HCT116 (cell line): Measurements from ENCODE around the gene LPIN1. TPM values are rescaled to one million over a fixed set of nuclear protein-coding genes. Genes with fewer than 3 reads are reported as not detected.

Source experiments
- ATAC-seq: fragments of 200-7000 bp; cut with Tn5 transposase; 2 replicates; pipeline ENCODE4 v1.9.1; 2020; ENCODE audit warnings: mild to moderate bottlenecking, moderate library complexity
- BruUV-seq: library from RNA; stranded (reverse); fragments of 400-500 nt; replicated peaks from 2 replicates; lab custom pipeline; 2021; lab: Mats Ljungman, UMichigan
- CTCF ChIA-PET: fragments of 300-600 bp; sonication (Branson Sonifier 250); formaldehyde crosslinking; loops from one replicate; lab custom pipeline; 2021; ENCODE audit warnings: antibody characterized with exemption; lab: Charles Lee
- POLR2A ChIA-PET: fragments of 300-600, 350-600 bp; sonication (Branson Sonifier 250); formaldehyde crosslinking; loops from one replicate; lab custom pipeline; 2021; ENCODE audit warnings: antibody characterized with exemption; lab: Charles Lee
- RAD21 ChIA-PET, 2 experiments: fragments of 300-600 bp; sonication (Branson Sonifier 250); formaldehyde crosslinking; loops; one replicate each; lab custom pipeline; 2023; ENCODE audit warnings: low total read pairs in 2 of 2; ENCODE audit not compliant: uncharacterized antibody in 2 of 2, unreplicated experiment in 2 of 2, low non-redundant PET in 1 of 2; lab: Charles Lee
- DNase-seq: peaks from one replicate; pipeline ENCODE4 v3.0.0-alpha.2; 2010; ENCODE audit warnings: low read depth, low spot score
- H2AFZ ChIP-seq: fragments of 200-600 bp; shearing (Covaris generic), sonication (generic); 2 replicates; pipeline ENCODE4 v1.6.1; 2017; ENCODE audit warnings: low read depth, mixed run types, mixed read lengths, antibody characterized with exemption, low read length; ENCODE audit not compliant: poor library complexity, severe bottlenecking
- H3K27ac ChIP-seq: 2 replicates; pipeline ENCODE4 v1.5.1; 2012; ENCODE audit warnings: low read depth, low read length
- H3K27me3 ChIP-seq: fragments of 200-600 bp; sonication (generic); 2 replicates; pipeline ENCODE4 v1.6.1; 2016; ENCODE audit warnings: mixed run types, low read length, mixed read lengths; ENCODE audit not compliant: insufficient read depth
- H3K36me3 ChIP-seq, 2 experiments: fragments of 200-500 bp in 1 of 2; fragments of 200-600 bp in 1 of 2; sonication (Bioruptor generic) in 1 of 2; sonication (generic) in 1 of 2; 2 replicates each; pipeline versions ENCODE4 v1.5.1 to v1.6.1; 2014 to 2016; ENCODE audit warnings: low read length in 2 of 2, inconsistent platforms in 1 of 2, mixed read lengths in 1 of 2, mixed run types in 1 of 2; ENCODE audit not compliant: insufficient read depth in 2 of 2, control insufficient read depth in 1 of 2
- H3K4me1 ChIP-seq, 2 experiments: fragments of 200-600 bp in 1 of 2; sonication (generic) in 1 of 2; 2 replicates each; pipeline versions ENCODE4 v1.5.1 to v1.6.1; 2012 to 2017; ENCODE audit warnings: low read length in 2 of 2, inconsistent platforms in 1 of 2, mild to moderate bottlenecking in 1 of 2, mixed read lengths in 1 of 2, mixed run types in 1 of 2, moderate library complexity in 1 of 2; ENCODE audit not compliant: insufficient read depth in 2 of 2, control insufficient read depth in 1 of 2
- H3K4me2 ChIP-seq: fragments of 200-600 bp; sonication (generic); 2 replicates; pipeline ENCODE4 v1.6.1; 2017; ENCODE audit warnings: mixed run types, low read length, mixed read lengths
- H3K4me3 ChIP-seq, 2 experiments: fragments of 200-600 bp in 1 of 2; sonication (generic) in 1 of 2; replicated peaks in 1 of 2; 2 replicates each; pipeline ENCODE4 v1.5.1; 2011 to 2016; ENCODE audit warnings: low read length in 2 of 2, control low read depth in 1 of 2, low read depth in 1 of 2, mild to moderate bottlenecking in 1 of 2, mixed read lengths in 1 of 2, mixed run types in 1 of 2
- H3K79me2 ChIP-seq: fragments of 200-600 bp; sonication (generic); 2 replicates; pipeline ENCODE4 v1.6.1; 2017; ENCODE audit warnings: mild to moderate bottlenecking, mixed run types, low read length, moderate library complexity, mixed read lengths; ENCODE audit not compliant: insufficient read depth
- H3K9ac ChIP-seq: fragments of 200-600 bp; sonication (generic); 2 replicates; pipeline ENCODE4 v1.6.1; 2016; ENCODE audit warnings: low read length, mixed read lengths
- H3K9me2 ChIP-seq: fragments of 200-600 bp; sonication (generic), shearing (Covaris generic); 2 replicates; pipeline ENCODE4 v1.6.1; 2017; ENCODE audit warnings: mixed run types, mild to moderate bottlenecking, moderate library complexity; ENCODE audit not compliant: insufficient read depth
- H3K9me3 ChIP-seq, 2 experiments: fragments of 200-500 bp in 1 of 2; fragments of 200-600 bp in 1 of 2; sonication (Bioruptor generic) in 1 of 2; sonication (generic) in 1 of 2; 2 replicates each; pipeline ENCODE4 v1.6.1; 2014 to 2017; ENCODE audit warnings: low read length in 2 of 2, mixed read lengths in 2 of 2, inconsistent platforms in 1 of 2, low read depth in 1 of 2, mild to moderate bottlenecking in 1 of 2, mixed run types in 1 of 2, moderate library complexity in 1 of 2; ENCODE audit not compliant: control insufficient read depth in 1 of 2, insufficient read depth in 1 of 2
- H4K20me1 ChIP-seq: fragments of 200-600 bp; sonication (generic), shearing (Covaris generic); 2 replicates; pipeline ENCODE4 v1.6.1; 2017; ENCODE audit warnings: mixed run types, mild to moderate bottlenecking, moderate library complexity; ENCODE audit not compliant: insufficient read depth
- CEBPB ChIP-seq: IDR thresholded peaks from 2 replicates; pipeline ENCODE4 v1.6.1; 2012; ENCODE audit warnings: low read depth
- EGR1 ChIP-seq: IDR thresholded peaks from 2 replicates; pipeline ENCODE4 v1.6.1; 2012; ENCODE audit warnings: low read depth
- ELF1 ChIP-seq: IDR thresholded peaks from 2 replicates; pipeline ENCODE4 v1.6.1; 2012; ENCODE audit warnings: low read depth, borderline replicate concordance
- EZH2phosphoT487 ChIP-seq: fragments of 200-600 bp; IDR thresholded peaks from 2 replicates; pipeline ENCODE4 v1.6.1; 2018; ENCODE audit warnings: antibody characterized with exemption, borderline replicate concordance
- FOSL1 ChIP-seq: IDR thresholded peaks from 2 replicates; pipeline ENCODE4 v1.6.1; 2012; ENCODE audit warnings: low read depth
- JUND ChIP-seq: IDR thresholded peaks from 2 replicates; pipeline ENCODE4 v1.6.1; 2012
- POLR2A ChIP-seq: IDR thresholded peaks from 2 replicates; pipeline ENCODE4 v1.7.0; 2011; ENCODE audit warnings: borderline replicate concordance; ENCODE audit not compliant: insufficient read depth, insufficient read length; ENCODE audit errors: extremely low read depth
- POLR2AphosphoS5 ChIP-seq: IDR thresholded peaks from 2 replicates; pipeline ENCODE4 v1.6.1; 2011; ENCODE audit warnings: mild to moderate bottlenecking, low read depth, low read length, moderate library complexity
- RAD21 ChIP-seq: IDR thresholded peaks from 2 replicates; pipeline ENCODE4 v1.6.1; 2012; ENCODE audit warnings: low read depth, mild to moderate bottlenecking
- SIN3A ChIP-seq: IDR thresholded peaks from 2 replicates; pipeline ENCODE4 v1.6.1; 2012; ENCODE audit warnings: low read depth
- SP1 ChIP-seq: IDR thresholded peaks from 2 replicates; pipeline ENCODE4 v1.6.1; 2012; ENCODE audit warnings: low read depth
- YY1 ChIP-seq: IDR thresholded peaks from 2 replicates; pipeline ENCODE4 v1.6.1; 2011; ENCODE audit warnings: low read length, low read depth, moderate library complexity, mild to moderate bottlenecking; ENCODE audit not compliant: insufficient replicate concordance; ENCODE audit errors: extremely low read depth
- ZFX ChIP-seq: fragments of 450-650 bp; IDR thresholded peaks from 2 replicates; pipeline ENCODE4 v1.6.1; 2017
- ZNF274 ChIP-seq: fragments of 200-500 bp; sonication (Bioruptor generic); IDR thresholded peaks from 2 replicates; pipeline ENCODE4 v1.6.1; 2014; ENCODE audit warnings: mild to moderate bottlenecking, low read depth, low read length, inconsistent platforms
- intact Hi-C: fragments of 100-400 bp; cut with micrococcal nuclease; formaldehyde crosslinking; loops from 2 replicates; pipeline ENCODE4 v1.10.0; 2022
- total RNA-seq: library from RNA; stranded (reverse); gene quantifications from one replicate; pipeline ENCODE4 v1.2.1, GENCODE V29; 2021; ENCODE audit not compliant: unreplicated experiment
- TF ChIP-seq, protein P1 (sequence below): IDR thresholded peaks from 2 replicates; pipeline ENCODE4 v1.6.1; 2012
- TF ChIP-seq, protein P2 (sequence below): IDR thresholded peaks from 2 replicates; pipeline ENCODE4 v1.6.1; 2011; ENCODE audit warnings: mild to moderate bottlenecking, low read length, moderate library complexity; ENCODE audit not compliant: insufficient replicate concordance; ENCODE audit errors: extremely low read depth
- TF ChIP-seq, protein P3 (sequence below), 3 experiments: fragments of 200-600 bp in 1 of 3; sonication (generic) in 1 of 3; IDR thresholded peaks in 2 of 3; conservative IDR thresholded peaks in 1 of 3; 2 replicates each; pipeline ENCODE4 v1.5.1; 2012 to 2017; ENCODE audit warnings: low read depth in 2 of 3, low read length in 2 of 3, antibody characterized with exemption in 1 of 3, borderline replicate concordance in 1 of 3, control low read depth in 1 of 3, mild to moderate bottlenecking in 1 of 3, mixed read lengths in 1 of 3, mixed run types in 1 of 3, moderate library complexity in 1 of 3; ENCODE audit not compliant: insufficient read depth in 1 of 3

The LPIN1 gene
- total RNA-seq, 1 experiment from 2014 or later, result 16.7 TPM

DNA sequence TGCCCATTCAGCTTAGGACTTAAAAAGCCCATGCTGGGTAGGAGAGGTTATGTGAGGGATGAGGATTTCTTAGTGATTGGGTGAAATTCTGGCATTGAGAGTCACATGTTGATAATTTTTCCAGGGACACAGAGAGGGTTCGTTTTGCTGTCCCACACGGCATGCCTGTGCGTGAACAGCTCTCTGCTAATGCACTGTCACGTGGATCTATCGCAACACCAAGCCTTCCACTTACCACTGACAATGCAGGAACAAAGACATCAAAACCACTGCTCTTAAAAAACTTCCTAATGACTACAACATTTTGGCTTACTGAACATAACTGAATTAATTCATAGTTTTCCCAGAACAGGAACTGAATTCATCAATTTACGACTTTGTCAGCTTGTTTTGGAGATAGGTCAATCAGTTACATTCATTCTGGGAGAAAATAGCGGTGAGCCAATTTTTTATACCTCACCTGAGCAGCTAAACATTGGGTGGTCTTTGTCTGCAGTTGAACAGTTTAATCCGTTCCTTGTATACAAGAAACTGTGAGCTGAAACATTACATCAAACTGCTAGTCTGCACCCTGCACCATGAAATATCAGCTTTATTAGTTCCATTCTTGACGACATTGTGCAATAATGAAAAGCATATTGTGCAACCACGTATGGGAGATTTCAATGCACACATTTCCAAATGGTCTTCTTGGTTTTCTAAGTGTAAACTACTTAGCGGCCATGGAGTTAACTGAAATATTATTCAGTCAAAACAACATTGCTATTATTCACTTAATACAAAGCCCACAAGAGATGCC is 127.1 kb downstream of the LPIN1 start:
- Histone ChIP-seq H3K36me3 (no peaks in the 10 kb centered on the region), H3K9ac (no peak overlapping the region), H2AFZ (no peak overlapping the region), H3K27me3 (peaks cover 5% of the 10 kb centered on the region; the same call in 1 of the 2 replicates), H3K27ac (no peak overlapping the region), H3K79me2 (no peaks in the 10 kb centered on the region), H3K4me2 (no peak overlapping the region), H3K4me3 (no peak overlapping the region), H3K4me1 (no peaks in the 10 kb centered on the region), H3K9me3 (no peaks in the 10 kb centered on the region), H3K9me2 (no peaks in the 10 kb centered on the region), H4K20me1 (no peaks in the 10 kb centered on the region)
- BruUV-seq, result no TSS peak
- CTCF ChIA-PET, result interaction anchor here (1.5 kb wide), 1 partner anchor 10 kb away, joined by 4 read pairs; no protein-coding TSS in a partner anchor
- POLR2A ChIA-PET, result no interaction called here
- RAD21 ChIA-PET, result no interaction called here
- intact Hi-C loops, result no loop called here
- ATAC-seq, result no peak
- TF ChIP-seq RAD21 (no peak), SP1 (no peak), FOSL1 (no peak), EZH2phosphoT487 (no peak)
- DNase-seq, result no peak

DNA sequence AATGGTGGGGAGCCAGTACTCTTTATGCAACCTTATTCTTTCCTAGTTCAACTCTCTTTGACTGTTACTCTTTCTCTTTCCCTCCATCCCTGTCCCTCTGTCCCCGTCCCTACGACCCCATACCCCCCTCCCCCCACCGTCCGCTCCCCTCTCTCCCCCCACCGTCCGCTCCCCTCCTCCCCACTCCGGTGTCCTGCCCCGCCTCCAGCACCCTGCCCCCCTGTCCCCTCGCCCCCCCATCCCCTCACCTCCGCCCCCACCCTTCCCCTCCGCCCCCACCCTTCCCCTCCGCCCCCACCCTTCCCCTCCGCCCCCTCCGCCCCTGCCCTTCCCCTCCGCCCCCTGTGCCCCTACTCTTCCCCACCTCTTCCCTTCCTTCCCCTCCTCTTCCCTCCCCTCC is 128.4 kb downstream of the LPIN1 start:
- Histone ChIP-seq H2AFZ (no peak overlapping the region), H3K9me2 (no peaks in the 10 kb centered on the region), H3K4me2 (no peak overlapping the region), H3K27me3 (peaks cover 5% of the 10 kb centered on the region; the same call in 1 of the 2 replicates), H3K4me1 (no peaks in the 10 kb centered on the region), H4K20me1 (no peaks in the 10 kb centered on the region), H3K27ac (no peak overlapping the region), H3K9me3 (no peaks in the 10 kb centered on the region), H3K9ac (no peak overlapping the region), H3K4me3 (no peak overlapping the region), H3K36me3 (no peaks in the 10 kb centered on the region), H3K79me2 (no peaks in the 10 kb centered on the region)
- ATAC-seq, result no peak
- BruUV-seq, result no TSS peak
- RAD21 ChIA-PET, result no interaction called here
- POLR2A ChIA-PET, result no interaction called here
- DNase-seq, result no peak
- intact Hi-C loops, result no loop called here
- CTCF ChIA-PET, result no interaction called here
- TF ChIP-seq, protein P1, sequence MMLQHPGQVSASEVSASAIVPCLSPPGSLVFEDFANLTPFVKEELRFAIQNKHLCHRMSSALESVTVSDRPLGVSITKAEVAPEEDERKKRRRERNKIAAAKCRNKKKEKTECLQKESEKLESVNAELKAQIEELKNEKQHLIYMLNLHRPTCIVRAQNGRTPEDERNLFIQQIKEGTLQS, result no peak
- TF ChIP-seq JUND (no peak), YY1 (no peak), CEBPB (no peak), EGR1 (no peak), POLR2AphosphoS5 (no peak), FOSL1 (no peak), ZFX (no peak), SIN3A (no peak), RAD21 (no peak), ELF1 (no peak), ZNF274 (no peak), POLR2A (no peak), SP1 (no peak)
- TF ChIP-seq, protein P2, sequence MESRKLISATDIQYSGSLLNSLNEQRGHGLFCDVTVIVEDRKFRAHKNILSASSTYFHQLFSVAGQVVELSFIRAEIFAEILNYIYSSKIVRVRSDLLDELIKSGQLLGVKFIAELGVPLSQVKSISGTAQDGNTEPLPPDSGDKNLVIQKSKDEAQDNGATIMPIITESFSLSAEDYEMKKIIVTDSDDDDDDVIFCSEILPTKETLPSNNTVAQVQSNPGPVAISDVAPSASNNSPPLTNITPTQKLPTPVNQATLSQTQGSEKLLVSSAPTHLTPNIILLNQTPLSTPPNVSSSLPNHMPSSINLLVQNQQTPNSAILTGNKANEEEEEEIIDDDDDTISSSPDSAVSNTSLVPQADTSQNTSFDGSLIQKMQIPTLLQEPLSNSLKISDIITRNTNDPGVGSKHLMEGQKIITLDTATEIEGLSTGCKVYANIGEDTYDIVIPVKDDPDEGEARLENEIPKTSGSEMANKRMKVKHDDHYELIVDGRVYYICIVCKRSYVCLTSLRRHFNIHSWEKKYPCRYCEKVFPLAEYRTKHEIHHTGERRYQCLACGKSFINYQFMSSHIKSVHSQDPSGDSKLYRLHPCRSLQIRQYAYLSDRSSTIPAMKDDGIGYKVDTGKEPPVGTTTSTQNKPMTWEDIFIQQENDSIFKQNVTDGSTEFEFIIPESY, result no peak
- TF ChIP-seq, protein P3, sequence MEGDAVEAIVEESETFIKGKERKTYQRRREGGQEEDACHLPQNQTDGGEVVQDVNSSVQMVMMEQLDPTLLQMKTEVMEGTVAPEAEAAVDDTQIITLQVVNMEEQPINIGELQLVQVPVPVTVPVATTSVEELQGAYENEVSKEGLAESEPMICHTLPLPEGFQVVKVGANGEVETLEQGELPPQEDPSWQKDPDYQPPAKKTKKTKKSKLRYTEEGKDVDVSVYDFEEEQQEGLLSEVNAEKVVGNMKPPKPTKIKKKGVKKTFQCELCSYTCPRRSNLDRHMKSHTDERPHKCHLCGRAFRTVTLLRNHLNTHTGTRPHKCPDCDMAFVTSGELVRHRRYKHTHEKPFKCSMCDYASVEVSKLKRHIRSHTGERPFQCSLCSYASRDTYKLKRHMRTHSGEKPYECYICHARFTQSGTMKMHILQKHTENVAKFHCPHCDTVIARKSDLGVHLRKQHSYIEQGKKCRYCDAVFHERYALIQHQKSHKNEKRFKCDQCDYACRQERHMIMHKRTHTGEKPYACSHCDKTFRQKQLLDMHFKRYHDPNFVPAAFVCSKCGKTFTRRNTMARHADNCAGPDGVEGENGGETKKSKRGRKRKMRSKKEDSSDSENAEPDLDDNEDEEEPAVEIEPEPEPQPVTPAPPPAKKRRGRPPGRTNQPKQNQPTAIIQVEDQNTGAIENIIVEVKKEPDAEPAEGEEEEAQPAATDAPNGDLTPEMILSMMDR (IDR thresholded peaks at IDR 0.05 in 2 of 3, conservative IDR thresholded peaks at IDR 0.05 in 1 of 3; ENCODE audit: borderline replicate concordance in 1 of 3, insufficient read depth in 1 of 3, low read depth in 2 of 3, low read length in 2 of 3), result no peak
